ENCODE measurements around the gene ADGRV1.

ADGRV1 gene

GRCh38 chr5:91177085-91177484, 618.5 kb downstream of the ADGRV1 start:
- TF ChIP-seq MYC (IDR thresholded peaks at IDR 0.05; ENCODE audit: low read depth, low read length) = no peak
- TF ChIP-seq CTCF (IDR thresholded peaks at IDR 0.05; ENCODE audit: low read depth, low read length) = no peak
- no peak for TF ChIP-seq MAX (IDR thresholded peaks at IDR 0.05; ENCODE audit: low read depth, low read length)
- TF ChIP-seq POLR2A (IDR thresholded peaks at IDR 0.05; ENCODE audit: extremely low read depth, insufficient read length) = no peak
- no peak overlapping the region for H3K4me3 ChIP-seq (ENCODE audit: low read depth, low read length)
- DNase-seq (ENCODE audit: low read depth) = no peak

- no peak for TF ChIP-seq MYC (IDR thresholded peaks at IDR 0.05; ENCODE audit: low read depth, low read length)
- TF ChIP-seq MAX (IDR thresholded peaks at IDR 0.05; ENCODE audit: low read depth, low read length) = no peak
- TF ChIP-seq POLR2A (IDR thresholded peaks at IDR 0.05; ENCODE audit: extremely low read depth, insufficient read length) = no peak
- TF ChIP-seq CTCF (IDR thresholded peaks at IDR 0.05; ENCODE audit: low read depth, low read length) = no peak
- no peak for DNase-seq (ENCODE audit: low read depth)
- H3K4me3 ChIP-seq (ENCODE audit: low read depth, low read length) = no peak overlapping the region
These were observed 619.0 kb downstream of the ADGRV1 start for GRCh38 chr5:91177639-91178038.

- TF ChIP-seq MAX (IDR thresholded peaks at IDR 0.05; ENCODE audit: low read depth, low read length) (no peak), CTCF (IDR thresholded peaks at IDR 0.05; ENCODE audit: low read depth, low read length) (no peak), MYC (IDR thresholded peaks at IDR 0.05; ENCODE audit: low read depth, low read length) (no peak), POLR2A (IDR thresholded peaks at IDR 0.05; ENCODE audit: extremely low read depth, insufficient read length) (no peak)
- no peak overlapping the region for H3K4me3 ChIP-seq (ENCODE audit: low read depth, low read length)
- no peak for DNase-seq (ENCODE audit: low read depth)
These were observed 619.9 kb downstream of the ADGRV1 start for GRCh38 chr5:91178461-91178860.

GRCh38 chr5:91179018-91179417, 620.4 kb downstream of the ADGRV1 start:
- no peak for TF ChIP-seq MYC (IDR thresholded peaks at IDR 0.05; ENCODE audit: low read depth, low read length)
- TF ChIP-seq MAX (IDR thresholded peaks at IDR 0.05; ENCODE audit: low read depth, low read length) = no peak
- TF ChIP-seq CTCF (IDR thresholded peaks at IDR 0.05; ENCODE audit: low read depth, low read length) = no peak
- TF ChIP-seq POLR2A (IDR thresholded peaks at IDR 0.05; ENCODE audit: extremely low read depth, insufficient read length) = no peak
- H3K4me3 ChIP-seq (ENCODE audit: low read depth, low read length) = no peak overlapping the region
- no peak for DNase-seq (ENCODE audit: low read depth)

- DNase-seq (ENCODE audit: low read depth) = no peak
- no peak overlapping the region for H3K4me3 ChIP-seq (ENCODE audit: low read depth, low read length)
These were observed 621.9 kb downstream of the ADGRV1 start for GRCh38 chr5:91180506-91180905.

More at GRCh38 chr5:91180506-91180905, 621.9 kb downstream of the ADGRV1 start:
- TF ChIP-seq MAX (IDR thresholded peaks at IDR 0.05; ENCODE audit: low read depth, low read length) = no peak
- TF ChIP-seq POLR2A (IDR thresholded peaks at IDR 0.05; ENCODE audit: extremely low read depth, insufficient read length) = no peak
- no peak for TF ChIP-seq CTCF (IDR thresholded peaks at IDR 0.05; ENCODE audit: low read depth, low read length)
- no peak for TF ChIP-seq MYC (IDR thresholded peaks at IDR 0.05; ENCODE audit: low read depth, low read length)

Measured in NB4 (cell line).